Panc1 (cell line): ENCODE results near the gene TMCO1. TPM values are rescaled to one million over a fixed set of nuclear protein-coding genes. Genes with fewer than 3 reads are reported as not detected.

Experiments
- ATAC-seq: fragments of 200-7000 bp; cut with Tn5 transposase; 2 replicates; pipeline ENCODE4 v1.9.1; 2020; ENCODE audit warnings: mild to moderate bottlenecking, moderate library complexity
- BruUV-seq: library from RNA; stranded (reverse); fragments of 400-500 nt; replicated peaks from 2 replicates; lab custom pipeline; 2021; lab: Mats Ljungman, UMichigan
- CTCF ChIA-PET: fragments of 300-600 bp; sonication (Branson Sonifier 250); formaldehyde crosslinking; loops from one replicate; lab custom pipeline; 2022; ENCODE audit warnings: antibody characterized with exemption; lab: Charles Lee
- POLR2A ChIA-PET: fragments of 300-600 bp; sonication (Branson Sonifier 250); formaldehyde crosslinking; loops from one replicate; lab custom pipeline; 2022; ENCODE audit warnings: antibody characterized with exemption; lab: Charles Lee
- DNase-seq: peaks from one replicate; pipeline ENCODE4 v3.0.0-alpha.2; 2010; ENCODE audit warnings: low read depth, low spot score
- H3K27ac ChIP-seq: 2 replicates; pipeline ENCODE4 v1.5.1; 2011; ENCODE audit warnings: mild to moderate bottlenecking, low read length, inconsistent platforms
- H3K27me3 ChIP-seq: fragments of 200-500 bp; sonication (Bioruptor generic); 2 replicates; pipeline ENCODE4 v1.6.0; 2014; ENCODE audit warnings: low read length, inconsistent platforms; ENCODE audit not compliant: control insufficient read depth, insufficient read depth
- H3K36me3 ChIP-seq: fragments of 200-500 bp; sonication (Bioruptor generic); 2 replicates; pipeline ENCODE4 v1.5.1; 2014; ENCODE audit warnings: inconsistent platforms, mild to moderate bottlenecking, low read length, moderate library complexity; ENCODE audit not compliant: control insufficient read depth, insufficient read depth
- H3K4me1 ChIP-seq: 2 replicates; pipeline ENCODE4 v1.5.1; 2011; ENCODE audit warnings: inconsistent platforms, mild to moderate bottlenecking, low read length, moderate library complexity; ENCODE audit not compliant: control insufficient read depth, insufficient read depth
- H3K4me3 ChIP-seq, 2 experiments: 2 replicates each; pipeline ENCODE4 v1.5.1; 2011 to 2012; ENCODE audit warnings: low read depth in 2 of 2, low read length in 2 of 2, mild to moderate bottlenecking in 2 of 2, inconsistent platforms in 1 of 2, moderate library complexity in 1 of 2
- H3K9me3 ChIP-seq: fragments of 200-500 bp; sonication (Bioruptor generic); 2 replicates; pipeline ENCODE4 v1.5.1; 2014; ENCODE audit warnings: low read depth, mild to moderate bottlenecking, inconsistent platforms, low read length, moderate library complexity; ENCODE audit not compliant: control insufficient read depth, insufficient read depth
- CTCF ChIP-seq: fragments of 450-650 bp; IDR thresholded peaks from 2 replicates; pipeline ENCODE4 v1.5.1; 2017; ENCODE audit warnings: mild to moderate bottlenecking
- POLR2AphosphoS5 ChIP-seq: IDR thresholded peaks from 2 replicates; pipeline ENCODE4 v1.6.1; 2012; ENCODE audit warnings: mild to moderate bottlenecking, low read depth, low read length, moderate library complexity
- REST ChIP-seq, 2 experiments: IDR thresholded peaks; 2 replicates each; pipeline ENCODE4 v1.6.1; 2011 to 2012; ENCODE audit warnings: low read depth in 2 of 2, control low read depth in 1 of 2, low read length in 1 of 2, mild to moderate bottlenecking in 1 of 2, moderate library complexity in 1 of 2; ENCODE audit not compliant: insufficient read depth in 1 of 2
- SIN3A ChIP-seq: IDR thresholded peaks from 2 replicates; pipeline ENCODE4 v1.6.1; 2012; ENCODE audit warnings: low read depth, mild to moderate bottlenecking, low read length, moderate library complexity, borderline replicate concordance; ENCODE audit not compliant: insufficient read depth
- TCF7L2 ChIP-seq: IDR thresholded peaks from 2 replicates; pipeline ENCODE4 v1.6.1; 2011; ENCODE audit warnings: mild to moderate bottlenecking, low read depth, low read length, inconsistent platforms
- in situ Hi-C: cut with HindIII; loops from 2 replicates; pipeline ENCODE4 v1.10.0; 2016; ENCODE audit warnings: low sequenced_read_pairs, low pct_unique_long_range_greater_than_20kb
- intact Hi-C: fragments of 100-400 bp; cut with micrococcal nuclease; formaldehyde crosslinking; loops from one replicate; pipeline ENCODE4 v1.10.0; 2022; ENCODE audit not compliant: unreplicated experiment
- total RNA-seq: library from RNA; stranded (reverse); gene quantifications from one replicate; pipeline ENCODE4 v1.2.1, GENCODE V29; 2021; ENCODE audit not compliant: unreplicated experiment

Gene TMCO1
- total RNA-seq, 1 experiment from 2014 or later = 103 TPM

GRCh38 chr1:165726841-165727240 lies 41.8 kb downstream of the TMCO1 start:
- intact Hi-C loops (no loop called here), in situ Hi-C loops (no loop called here)
- DNase-seq (no peak), ATAC-seq (no peak)
- H3K4me3 ChIP-seq = no peak overlapping the region
- CTCF ChIA-PET = no interaction called here
- no TSS peak for BruUV-seq
- H3K36me3 ChIP-seq = peaks cover 10% of the 10 kb centered on the region
- POLR2A ChIA-PET = no interaction called here
- H3K27me3 ChIP-seq = no peaks in the 10 kb centered on the region
- no peaks in the 10 kb centered on the region for H3K9me3 ChIP-seq
- no peaks in the 10 kb centered on the region for H3K4me1 ChIP-seq
- no peak overlapping the region for H3K27ac ChIP-seq
- no peak for TF ChIP-seq CTCF
- TF ChIP-seq REST (IDR thresholded peaks at IDR 0.05; ENCODE audit: insufficient read depth in 1 of 2, low read depth in 2 of 2, low read length in 1 of 2) = no peak
- TF ChIP-seq POLR2AphosphoS5 = no peak
- TF ChIP-seq TCF7L2 = no peak
- TF ChIP-seq SIN3A = no peak

- ChIA-PET POLR2A (no interaction called here), CTCF (no interaction called here)
- Histone ChIP-seq H3K36me3 (peaks cover 10% of the 10 kb centered on the region), H3K4me1 (no peaks in the 10 kb centered on the region), H3K27me3 (no peaks in the 10 kb centered on the region), H3K4me3 (no peak overlapping the region), H3K9me3 (no peaks in the 10 kb centered on the region), H3K27ac (no peak overlapping the region)
- BruUV-seq = no TSS peak
- in situ Hi-C loops (no loop called here), intact Hi-C loops (no loop called here)
- DNase-seq = no peak
- ATAC-seq = no peak
- TF ChIP-seq POLR2AphosphoS5 = no peak
- no peak for TF ChIP-seq TCF7L2
- no peak for TF ChIP-seq SIN3A
- no peak for TF ChIP-seq CTCF
- no peak for TF ChIP-seq REST (IDR thresholded peaks at IDR 0.05; ENCODE audit: insufficient read depth in 1 of 2, low read depth in 2 of 2, low read length in 1 of 2)
These were observed 42.5 kb downstream of the TMCO1 start for GRCh38 chr1:165726169-165726568.
